Body of pancreas (tissue), 4 donors: Measurements from ENCODE around the gene BNIP2. TPM values are rescaled to one million over a fixed set of nuclear protein-coding genes. Genes with fewer than 3 reads are reported as not detected.

Experiments
- ATAC-seq: fragments of 150-250 bp; one replicate; pipeline ENCODE4 v1.9.1; 2016
- DNase-seq, 4 donors: peaks; one replicate each; pipeline ENCODE4 v3.0.0-alpha.2; 2019
- H3K27ac ChIP-seq, 4 donors: fragments of 200-600 bp; sonication (generic); 1 replicate in 3 of 4; 2 replicates in 1 of 4; pipeline versions ENCODE4 v1.5.1 to v1.6.1; 2016 to 2019; ENCODE audit warnings: mild to moderate bottlenecking in 1 of 4, mixed read lengths in 1 of 4, moderate library complexity in 1 of 4
- H3K27me3 ChIP-seq, 2 donors: fragments of 200-600 bp; sonication (generic); one replicate each; pipeline ENCODE4 v1.6.0; 2016; ENCODE audit warnings: mild to moderate bottlenecking in 1 of 2
- H3K36me3 ChIP-seq, 2 donors: fragments of 200-600 bp; sonication (generic); replicated peaks in 1 of 2; 2 replicates each; pipeline ENCODE4 v1.5.1; 2016; ENCODE audit warnings: low read depth in 2 of 2; ENCODE audit not compliant: insufficient read depth in 1 of 2
- H3K4me1 ChIP-seq: fragments of 200-600 bp; sonication (generic); one replicate; pipeline ENCODE4 v1.6.0; 2016
- H3K4me3 ChIP-seq, 2 donors: fragments of 200-600 bp; sonication (generic); 1 replicate in 1 of 2; 2 replicates in 1 of 2; pipeline ENCODE4 v1.5.1; 2016 to 2019
- H3K9me3 ChIP-seq, 3 donors: fragments of 200-600 bp; sonication (generic); 1 replicate in 2 of 3; 2 replicates in 1 of 3; pipeline ENCODE4 v1.5.1; 2016
- POLR2A ChIP-seq, 3 donors: fragments of 450-650 bp; IDR thresholded peaks; one replicate each; pipeline ENCODE4 v1.6.1; 2016; ENCODE audit warnings: antibody characterized with exemption in 3 of 3, mild to moderate bottlenecking in 2 of 3
- WGBS, 2 donors: methylation state at CpG; one replicate each; pipeline ENCODE4 v1.1.5; 2017; 5-methylcytosine and 5-hydroxymethylcytosine counted together
- intact Hi-C: fragments of 100-400 bp; cut with DNase I; formaldehyde crosslinking; loops from one replicate; pipeline ENCODE4 v1.15.1; 2023
- total RNA-seq, 2 donors: library from RNA; depleted of rRNA; stranded (reverse); fragments of >200 nt; gene quantifications; one replicate each; pipeline ENCODE4 v1.1.0, GENCODE V29; 2016
- TF ChIP-seq, protein P1 (sequence below), 7 experiments: fragments of 450-650 bp in 4 of 7; fragments of 200-600 bp in 3 of 7; sonication (generic) in 3 of 7; IDR thresholded peaks; one replicate each; pipeline ENCODE4 v1.5.1; 2016 to 2019; ENCODE audit warnings: antibody characterized with exemption in 7 of 7

BNIP2 gene
- total RNA-seq, 2 donors from 2014 or later, result 44.2 to 91.1 TPM

DNA sequence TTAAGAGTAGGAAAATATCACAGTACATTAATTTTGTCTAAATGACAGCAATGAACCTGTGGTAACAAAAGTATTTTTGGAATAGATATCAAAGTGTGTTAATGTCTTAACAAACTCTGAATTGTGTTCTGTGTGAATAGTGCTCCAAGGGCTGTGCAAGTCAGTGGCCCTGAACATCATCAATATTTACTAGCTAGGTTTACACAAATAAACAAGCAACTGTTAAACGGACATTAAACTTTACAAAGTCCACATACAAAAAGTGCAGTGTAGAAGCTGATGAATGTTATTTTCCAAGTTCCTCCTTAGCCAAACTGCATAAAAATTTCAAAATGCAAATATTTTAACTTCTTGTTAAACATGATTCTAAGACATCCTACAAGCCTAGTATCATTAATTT, 29.8 kb downstream of the BNIP2 start:
- 40 to 45% methylated on average over 1 of the region's 1 CpG for WGBS, 2 donors
- Histone ChIP-seq H3K36me3 (peaks cover 0 to 7% of the 10 kb centered on the region in 2 donors), H3K27me3 (no peaks in the 10 kb centered on the region), H3K4me1 (peaks cover 19% of the 10 kb centered on the region), H3K4me3 (no peak overlapping the region), H3K9me3 (no peaks in the 10 kb centered on the region), H3K27ac (no peak overlapping the region)
- no peak for ATAC-seq
- intact Hi-C loops, result no loop called here
- DNase-seq, result no peak
- no peak for TF ChIP-seq POLR2A (IDR thresholded peaks at IDR 0.05)
- TF ChIP-seq, protein P1, sequence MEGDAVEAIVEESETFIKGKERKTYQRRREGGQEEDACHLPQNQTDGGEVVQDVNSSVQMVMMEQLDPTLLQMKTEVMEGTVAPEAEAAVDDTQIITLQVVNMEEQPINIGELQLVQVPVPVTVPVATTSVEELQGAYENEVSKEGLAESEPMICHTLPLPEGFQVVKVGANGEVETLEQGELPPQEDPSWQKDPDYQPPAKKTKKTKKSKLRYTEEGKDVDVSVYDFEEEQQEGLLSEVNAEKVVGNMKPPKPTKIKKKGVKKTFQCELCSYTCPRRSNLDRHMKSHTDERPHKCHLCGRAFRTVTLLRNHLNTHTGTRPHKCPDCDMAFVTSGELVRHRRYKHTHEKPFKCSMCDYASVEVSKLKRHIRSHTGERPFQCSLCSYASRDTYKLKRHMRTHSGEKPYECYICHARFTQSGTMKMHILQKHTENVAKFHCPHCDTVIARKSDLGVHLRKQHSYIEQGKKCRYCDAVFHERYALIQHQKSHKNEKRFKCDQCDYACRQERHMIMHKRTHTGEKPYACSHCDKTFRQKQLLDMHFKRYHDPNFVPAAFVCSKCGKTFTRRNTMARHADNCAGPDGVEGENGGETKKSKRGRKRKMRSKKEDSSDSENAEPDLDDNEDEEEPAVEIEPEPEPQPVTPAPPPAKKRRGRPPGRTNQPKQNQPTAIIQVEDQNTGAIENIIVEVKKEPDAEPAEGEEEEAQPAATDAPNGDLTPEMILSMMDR (IDR thresholded peaks at IDR 0.05), result no peak

DNA sequence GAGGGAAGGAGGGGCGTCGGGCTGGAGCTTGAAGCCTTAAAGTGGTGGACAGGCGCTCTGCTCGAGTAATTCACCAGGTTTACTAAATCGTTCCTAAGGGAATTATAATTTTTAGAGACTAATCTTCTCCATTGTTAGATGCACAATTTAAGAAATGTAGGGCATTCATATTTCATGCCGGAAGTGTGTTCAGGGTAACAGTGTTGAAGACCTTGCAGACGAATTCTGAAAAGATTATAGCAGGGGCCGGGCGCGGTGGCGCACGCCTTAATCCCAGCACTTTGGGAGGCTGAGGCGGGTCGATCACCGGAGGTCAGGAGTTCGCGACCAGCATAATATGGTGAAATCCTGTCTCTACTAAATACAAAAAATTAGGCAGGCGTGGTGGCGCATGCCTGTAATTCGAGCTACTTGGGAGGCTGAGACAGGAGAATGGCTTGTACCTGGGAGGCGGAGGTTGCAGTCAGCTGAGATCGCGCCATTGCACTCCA, 31.4 kb downstream of the BNIP2 start:
- peaks cover 0 to 1% of the 10 kb centered on the region in 2 donors for H3K36me3 ChIP-seq
- intact Hi-C loops, result no loop called here
- no peak for TF ChIP-seq POLR2A (IDR thresholded peaks at IDR 0.05)
- TF ChIP-seq, protein P1 (IDR thresholded peaks at IDR 0.05), result no peak
- no peaks in the 10 kb centered on the region for H3K9me3 ChIP-seq
- H3K27me3 ChIP-seq, result no peaks in the 10 kb centered on the region
- H3K4me1 ChIP-seq, result peaks cover 19% of the 10 kb centered on the region
- ATAC-seq (peak; percentile 16), DNase-seq (peak in 1 of 4 donors; percentile 3)
- WGBS, 2 donors, result 27 to 32% methylated on average over 23 of the region's 23 CpGs
- H3K27ac ChIP-seq, result peak overlapping the region in 3 of 4 donors; percentile 69 to 82 (median 74)
- peak overlapping the region in 1 of 2 donors; percentile 71 for H3K4me3 ChIP-seq

DNA sequence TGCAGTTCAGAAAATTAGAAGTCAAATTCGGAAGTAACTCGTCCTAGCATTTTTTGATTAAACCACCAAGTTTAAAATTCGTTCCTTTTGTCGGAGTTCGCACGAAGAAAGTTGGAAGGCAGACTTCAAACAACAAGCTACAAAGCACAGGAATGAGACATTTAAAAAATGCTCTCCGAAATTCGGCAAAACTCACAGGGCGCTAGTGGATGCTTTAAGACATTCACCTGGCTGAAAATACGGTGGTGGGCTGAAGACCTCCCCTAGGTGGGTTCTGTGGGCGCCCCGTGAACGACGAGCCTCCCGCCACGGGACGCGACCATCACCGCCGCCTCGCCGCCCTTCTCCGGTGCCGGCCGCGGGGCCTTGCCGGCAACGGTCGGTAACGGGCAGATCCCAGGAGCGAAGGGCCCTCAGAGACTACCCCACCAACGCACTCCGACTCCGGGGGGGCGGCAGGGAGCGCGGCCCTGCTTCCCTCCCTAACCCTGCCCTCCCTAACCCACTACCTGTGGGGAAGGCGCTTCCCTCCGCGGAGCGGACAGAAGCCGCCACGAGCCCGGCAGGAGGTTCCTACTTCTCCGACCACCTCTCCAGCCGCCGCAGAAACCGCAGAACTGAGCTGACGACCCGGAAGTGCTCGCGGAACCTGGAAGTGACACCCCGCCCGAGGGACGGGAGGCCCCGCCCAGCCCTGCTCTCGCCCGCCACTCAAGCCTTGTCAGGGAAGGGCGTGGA, 32.1 kb downstream of the BNIP2 start, which contains the start of gene GTF2A2:
Gene GTF2A2 (minus strand): TSS at position 619 of the 738 bp plus-strand sequence. CDS start 5,238 bp downstream, outside the sequence.
- peak within 1 kb of the TSS; percentile 71 to 81 for H3K4me3 ChIP-seq
- 0 to 1% methylated on average over 18 to 59 of the region's 59 CpGs for WGBS, 2 donors
- peak; percentile 100 for ATAC-seq
- intact Hi-C loops, result no loop called here
- H3K27ac ChIP-seq, result peak within 1 kb of the TSS in 3 of 4 donors; percentile 69 to 82 (median 74)
- peaks cover 0 to under 1% of the 10 kb centered on the region in 2 donors for H3K36me3 ChIP-seq
- no peaks in the 10 kb centered on the region for H3K9me3 ChIP-seq
- peak; percentile 91 to 95 (median 93) for DNase-seq
- peak; percentile 52 to 80 (median 79) for TF ChIP-seq POLR2A (IDR thresholded peaks at IDR 0.05)
- TF ChIP-seq, protein P1 (IDR thresholded peaks at IDR 0.05), result no peak
- peaks cover 19% of the 10 kb centered on the region for H3K4me1 ChIP-seq
- H3K27me3 ChIP-seq, result no peaks in the 10 kb centered on the region

DNA sequence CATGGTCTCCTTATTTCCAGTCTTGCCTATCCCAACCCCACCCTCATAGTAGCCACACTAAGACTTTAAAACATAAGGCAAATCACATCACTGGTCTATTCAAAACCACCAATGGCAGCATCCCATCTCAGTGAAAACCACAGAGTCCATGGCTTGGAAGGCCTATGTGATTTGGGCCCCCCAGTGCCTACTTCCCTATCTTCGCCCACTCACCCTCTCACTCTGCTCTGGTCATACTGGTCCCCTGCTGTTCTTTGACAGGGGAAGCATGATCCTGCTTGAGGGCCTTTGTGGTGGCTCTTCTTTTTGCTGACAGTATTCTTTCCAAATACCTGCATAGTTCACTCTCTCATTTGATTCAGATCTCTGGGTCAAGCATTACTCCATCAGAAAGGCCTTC, 35.1 kb downstream of the BNIP2 start:
- DNase-seq (no peak), ATAC-seq (no peak)
- Histone ChIP-seq H3K4me1 (peaks cover 19% of the 10 kb centered on the region), H3K4me3 (no peak overlapping the region), H3K27ac (no peak overlapping the region), H3K27me3 (no peaks in the 10 kb centered on the region), H3K9me3 (no peaks in the 10 kb centered on the region), H3K36me3 (peaks cover 0 to 11% of the 10 kb centered on the region in 2 donors)
- intact Hi-C loops, result no loop called here
- WGBS, 2 donors, result 80 to 100% methylated on average over 1 of the region's 1 CpG
- no peak for TF ChIP-seq POLR2A (IDR thresholded peaks at IDR 0.05)
- TF ChIP-seq, protein P1 (IDR thresholded peaks at IDR 0.05), result no peak
